ENCODE data around the gene CST6. TPM values are rescaled to one million over a fixed set of nuclear protein-coding genes. Genes with fewer than 3 reads are reported as not detected.
"Not testable (repeated sequence)": the region's sequence is repeated elsewhere in the genome, so short reads cannot be mapped to it uniquely, and the experiment has no call there.

Gene CST6
- polyA plus RNA-seq, 2 of the 4 experiments (the other 2 are of a cell fraction): not detected

DNA sequence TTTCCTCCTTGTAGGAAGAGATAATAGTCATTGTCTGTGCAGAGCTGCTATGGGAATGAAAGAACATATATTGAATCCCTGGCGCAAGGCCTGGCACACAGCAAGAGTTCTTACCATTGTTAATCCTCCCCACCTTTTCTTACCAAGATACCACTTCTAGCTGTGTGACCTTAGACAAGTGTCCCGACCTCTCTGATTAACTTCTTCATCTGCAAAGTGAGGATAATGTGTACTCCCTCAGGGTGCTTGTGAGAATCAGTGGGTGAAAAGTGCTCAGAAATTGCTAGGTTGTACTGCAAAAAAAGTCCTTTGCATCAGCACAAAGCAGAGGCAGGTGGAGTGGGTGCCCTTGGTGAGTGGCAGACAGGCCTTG, 3.7 kb upstream of the CST6 start:
- Histone ChIP-seq H3K4me1 (peaks cover 10% of the 10 kb centered on the region; the same call in 2 of the 3 replicates), H3K9me3 (no peaks in the 10 kb centered on the region), H3K4me2 (no peak overlapping the region), H3K4me3 (no peak overlapping the region), H3K27ac (0 out of 6 replicates have a peak overlapping the region, but pooled peaks of 1 of the 2 experiments have one; percentile 41)
- FAIRE-seq: no peak
- 94% methylated on average over 2 of the region's 2 CpGs for WGBS (ENCODE audit: missing lambda C conversion rate)
- DNase-seq (ENCODE audit: low read depth in 1 of 2, low spot score in 1 of 2): no peak
- ChIA-PET POLR2A (no interaction called here), CTCF (interaction anchor here (0.8 to 11.6 kb wide), 8 partner anchors 13 to 124 kb away, joined by 3 to 121 read pairs (median 5); no protein-coding TSS in a partner anchor)
- no peak; a peak in 2 of 6 replicates for ATAC-seq
- no peak for TF ChIP-seq RAD21 (conservative IDR thresholded peaks at IDR 0.05 in 1 of 2, IDR thresholded peaks at IDR 0.05 in 1 of 2)
- TF ChIP-seq EHF (CRISPR knock-in tag; IDR thresholded peaks at IDR 0.05): no peak
- no peak for TF ChIP-seq POLR2A (IDR thresholded peaks at IDR 0.05; ENCODE audit: low read length)
- TF ChIP-seq ZFP36 (IDR thresholded peaks at IDR 0.05; ENCODE audit: borderline replicate concordance, partially characterized antibody): peak; percentile 68

GRCh38 chr11:66008468-66009101, 3.2 kb upstream of the CST6 start:
- Histone ChIP-seq H3K4me2 (no peak overlapping the region), H3K4me3 (no peak overlapping the region), H3K27ac (0 out of 6 replicates have a peak overlapping the region, but pooled peaks of 1 of the 2 experiments have one; percentile 41), H3K4me1 (peaks cover 5% of the 10 kb centered on the region; the same call in 2 of the 3 replicates), H3K9me3 (no peaks in the 10 kb centered on the region)
- ATAC-seq (peak; percentile 8 to 21; a peak in 5 of 6 replicates), FAIRE-seq (no peak), DNase-seq (ENCODE audit: low read depth in 1 of 2, low spot score in 1 of 2) (no peak)
- 50% methylated on average over 9 of the region's 10 CpGs for WGBS (ENCODE audit: missing lambda C conversion rate)
- CTCF ChIA-PET: interaction anchor here (0.7 to 11.6 kb wide), 10 partner anchors 13 to 354 kb away, joined by 3 to 121 read pairs (median 4); no protein-coding TSS in a partner anchor
- no peak for TF ChIP-seq FOSB (CRISPR knock-in tag; IDR thresholded peaks at IDR 0.05)
- no peak for TF ChIP-seq MYC (IDR thresholded peaks at IDR 0.05; ENCODE audit: borderline replicate concordance, low read length)
- TF ChIP-seq HOXA7 (CRISPR knock-in tag; IDR thresholded peaks at IDR 0.05): no peak
- no peak for TF ChIP-seq ZNF302 (CRISPR knock-in tag; IDR thresholded peaks at IDR 0.05)
- POLR2A ChIA-PET: no interaction called here

GRCh38 chr11:66010036-66010435, 1.8 kb upstream of the CST6 start:
- FAIRE-seq; H3K4me1 ChIP-seq; H3K9me3 ChIP-seq; H3K4me3 ChIP-seq; H3K27ac ChIP-seq; POLR2A ChIA-PET; ATAC-seq; H3K4me2 ChIP-seq; DNase-seq (ENCODE audit: low read depth in 1 of 2, low spot score in 1 of 2): not testable (repeated sequence)
- WGBS (ENCODE audit: missing lambda C conversion rate): 95% methylated on average over 4 of the region's 4 CpGs
- CTCF ChIA-PET: interaction anchor here (1.1 to 11.6 kb wide), 3 partner anchors 11 to 125 kb away, joined by 3 to 121 read pairs (median 13); no protein-coding TSS in a partner anchor

GRCh38 chr11:66011239-66011784, 496 bp upstream of the CST6 start:
- FAIRE-seq (no peak), ATAC-seq (no peak), DNase-seq (ENCODE audit: low read depth in 1 of 2, low spot score in 1 of 2) (no peak)
- Histone ChIP-seq H3K4me3 (no peak overlapping the region), H3K27ac (no peak overlapping the region), H3K4me2 (no peak overlapping the region), H3K4me1 (peaks cover 16% of the 10 kb centered on the region), H3K9me3 (no peaks in the 10 kb centered on the region)
- TF ChIP-seq BHLHE40 (IDR thresholded peaks at IDR 0.05; ENCODE audit: low read depth, low read length) (no peak), KDM5A (IDR thresholded peaks at IDR 0.05) (no peak), EHMT2 (IDR thresholded peaks at IDR 0.05; ENCODE audit: low read depth) (no peak)
- ChIA-PET POLR2A (interaction anchor here (0.6 to 1.5 kb wide), 3 partner anchors 9 to 251 kb away, joined by 3 to 5 read pairs (median 4); partner anchors contain the start of gene BANF1), CTCF (interaction anchor here (1.1 to 11.6 kb wide), 3 partner anchors 10 to 127 kb away, joined by 3 to 121 read pairs (median 6); no protein-coding TSS in a partner anchor)
- 67% methylated on average over 13 of the region's 14 CpGs for WGBS (ENCODE audit: missing lambda C conversion rate)

GRCh38 chr11:66012371-66012945, 650 bp downstream of the CST6 start:
- 76% methylated on average over 11 of the region's 12 CpGs for WGBS (ENCODE audit: missing lambda C conversion rate)
- Histone ChIP-seq H3K4me2 (no peak overlapping the region), H3K4me1 (peaks cover 16% of the 10 kb centered on the region), H3K9me3 (no peaks in the 10 kb centered on the region), H3K4me3 (no peak overlapping the region), H3K27ac (no peak overlapping the region)
- ChIA-PET CTCF (interaction anchor here (1.1 to 11.6 kb wide), 6 partner anchors 9 to 56 kb away, joined by 3 to 121 read pairs (median 5); partner anchors contain the start of gene CATSPER1), POLR2A (interaction anchor here (1.1 to 1.8 kb wide), 3 partner anchors 10 kb away, joined by 3 to 12 read pairs (median 5); partner anchors contain the start of genes BANF1 and EIF1AD)
- ATAC-seq (no peak), DNase-seq (ENCODE audit: low read depth in 1 of 2, low spot score in 1 of 2) (no peak), FAIRE-seq (no peak)
- no peak for TF ChIP-seq MAZ (IDR thresholded peaks at IDR 0.05; ENCODE audit: borderline replicate concordance, low read depth, low read length)
- TF ChIP-seq KDM5A (IDR thresholded peaks at IDR 0.05): no peak
- no peak for TF ChIP-seq ZFP36 (IDR thresholded peaks at IDR 0.05; ENCODE audit: borderline replicate concordance, partially characterized antibody)
- no peak for TF ChIP-seq MAX (IDR thresholded peaks at IDR 0.05)
- TF ChIP-seq HMGXB4 (CRISPR knock-in tag; IDR thresholded peaks at IDR 0.05; ENCODE audit: borderline replicate concordance): no peak
- TF ChIP-seq CBX2 (IDR thresholded peaks at IDR 0.05; ENCODE audit: borderline replicate concordance, low read depth): no peak
- no peak for TF ChIP-seq TFCP2L1 (CRISPR knock-in tag; IDR thresholded peaks at IDR 0.05)
- no peak for TF ChIP-seq JUN (IDR thresholded peaks at IDR 0.05)
- TF ChIP-seq POLR2AphosphoS2 (conservative IDR thresholded peaks at IDR 0.05; ENCODE audit: low read length): no peak
- TF ChIP-seq FOSB (CRISPR knock-in tag; IDR thresholded peaks at IDR 0.05): no peak
- no peak for TF ChIP-seq RCOR1 (IDR thresholded peaks at IDR 0.05; ENCODE audit: low read depth, low read length)
- TF ChIP-seq MYC (IDR thresholded peaks at IDR 0.05; ENCODE audit: borderline replicate concordance, low read length): no peak
- no peak for TF ChIP-seq RAD21 (conservative IDR thresholded peaks at IDR 0.05 in 1 of 2, IDR thresholded peaks at IDR 0.05 in 1 of 2)
- TF ChIP-seq MAFK (IDR thresholded peaks at IDR 0.05; ENCODE audit: partially characterized antibody): no peak
- no peak for TF ChIP-seq HOXB13 (CRISPR knock-in tag; IDR thresholded peaks at IDR 0.05; ENCODE audit: low read depth)

All from A549 (cell line).